Peyer's patch (tissue), 4 donors: ENCODE results near the gene BCL7C. TPM values are rescaled to one million over a fixed set of nuclear protein-coding genes. Genes with fewer than 3 reads are reported as not detected.

Experiments used
- DNase-seq, 3 donors: peaks; one replicate each; pipeline ENCODE4 v3.0.0-alpha.2; 2017 to 2019
- H3K27ac ChIP-seq, 4 donors: fragments of 200-600 bp; sonication (generic); one replicate each; pipeline ENCODE4 v1.5.1; 2016 to 2019
- H3K27me3 ChIP-seq, 2 donors: fragments of 200-600 bp; sonication (generic); one replicate each; pipeline ENCODE4 v1.5.1; 2019
- H3K36me3 ChIP-seq, 3 donors: fragments of 200-600 bp; sonication (generic); one replicate each; pipeline ENCODE4 v1.5.1; 2016 to 2019
- H3K4me1 ChIP-seq, 4 donors: fragments of 200-600 bp; sonication (generic); one replicate each; pipeline ENCODE4 v1.5.1; 2016 to 2019
- H3K4me3 ChIP-seq, 4 donors: fragments of 200-600 bp; sonication (generic); 1 replicate in 3 of 4; 2 replicates in 1 of 4; pipeline ENCODE4 v1.5.1; 2016 to 2019; ENCODE audit warnings: mild to moderate bottlenecking in 1 of 4
- H3K9me3 ChIP-seq, 4 donors: fragments of 200-600 bp; sonication (generic); one replicate each; pipeline ENCODE4 v1.5.1; 2016 to 2019; ENCODE audit warnings: mild to moderate bottlenecking in 1 of 4
- POLR2A ChIP-seq, 2 donors: fragments of 450-650 bp; IDR thresholded peaks; one replicate each; pipeline ENCODE4 v1.5.1; 2017; ENCODE audit warnings: antibody characterized with exemption in 2 of 2, mild to moderate bottlenecking in 2 of 2, moderate library complexity in 2 of 2
- total RNA-seq, 4 donors: library from RNA; depleted of rRNA; stranded (reverse); fragments of >200 nt; gene quantifications; one replicate each; pipeline ENCODE4 v1.1.0, GENCODE V29; 2016
- TF ChIP-seq, protein P1 (sequence below), 6 experiments: fragments of 450-650 bp in 4 of 6; fragments of 200-600 bp in 2 of 6; sonication (generic) in 1 of 6; IDR thresholded peaks; one replicate each; pipeline ENCODE4 v1.5.1; 2017 to 2019; ENCODE audit warnings: antibody characterized with exemption in 6 of 6, mild to moderate bottlenecking in 3 of 6, moderate library complexity in 1 of 6

Gene BCL7C
- total RNA-seq, 4 donors from 2014 or later: 12.1 to 23.9 (median 17.8) TPM

DNA sequence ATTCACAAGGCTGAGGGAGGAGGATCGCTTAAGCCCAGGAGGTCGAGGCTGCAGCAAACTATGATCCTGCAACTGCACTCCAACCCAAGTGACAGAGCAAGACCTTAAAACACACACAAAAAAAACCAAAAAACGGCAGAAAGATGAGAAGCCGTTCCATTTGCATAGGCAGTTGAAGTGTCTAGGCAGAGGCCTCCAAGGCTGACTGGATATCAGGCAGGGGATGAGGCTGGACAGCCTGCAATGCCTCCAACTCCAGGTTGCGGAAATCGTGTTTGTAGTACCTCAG, 27.5 kb upstream of the BCL7C start:
- no peaks in the 10 kb centered on the region for H3K9me3 ChIP-seq
- H3K36me3 ChIP-seq: no peaks in the 10 kb centered on the region
- TF ChIP-seq POLR2A (IDR thresholded peaks at IDR 0.05): no peak
- TF ChIP-seq, protein P1, sequence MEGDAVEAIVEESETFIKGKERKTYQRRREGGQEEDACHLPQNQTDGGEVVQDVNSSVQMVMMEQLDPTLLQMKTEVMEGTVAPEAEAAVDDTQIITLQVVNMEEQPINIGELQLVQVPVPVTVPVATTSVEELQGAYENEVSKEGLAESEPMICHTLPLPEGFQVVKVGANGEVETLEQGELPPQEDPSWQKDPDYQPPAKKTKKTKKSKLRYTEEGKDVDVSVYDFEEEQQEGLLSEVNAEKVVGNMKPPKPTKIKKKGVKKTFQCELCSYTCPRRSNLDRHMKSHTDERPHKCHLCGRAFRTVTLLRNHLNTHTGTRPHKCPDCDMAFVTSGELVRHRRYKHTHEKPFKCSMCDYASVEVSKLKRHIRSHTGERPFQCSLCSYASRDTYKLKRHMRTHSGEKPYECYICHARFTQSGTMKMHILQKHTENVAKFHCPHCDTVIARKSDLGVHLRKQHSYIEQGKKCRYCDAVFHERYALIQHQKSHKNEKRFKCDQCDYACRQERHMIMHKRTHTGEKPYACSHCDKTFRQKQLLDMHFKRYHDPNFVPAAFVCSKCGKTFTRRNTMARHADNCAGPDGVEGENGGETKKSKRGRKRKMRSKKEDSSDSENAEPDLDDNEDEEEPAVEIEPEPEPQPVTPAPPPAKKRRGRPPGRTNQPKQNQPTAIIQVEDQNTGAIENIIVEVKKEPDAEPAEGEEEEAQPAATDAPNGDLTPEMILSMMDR (IDR thresholded peaks at IDR 0.05): no peak
- peak overlapping the region; percentile 84 to 95 (median 92) for H3K27ac ChIP-seq
- H3K4me1 ChIP-seq: peaks cover 0 to 26% (median 5%) of the 10 kb centered on the region in 4 donors
- peak overlapping the region; percentile 42 to 91 (median 61) for H3K4me3 ChIP-seq
- no peak for DNase-seq
- H3K27me3 ChIP-seq: no peaks in the 10 kb centered on the region

DNA sequence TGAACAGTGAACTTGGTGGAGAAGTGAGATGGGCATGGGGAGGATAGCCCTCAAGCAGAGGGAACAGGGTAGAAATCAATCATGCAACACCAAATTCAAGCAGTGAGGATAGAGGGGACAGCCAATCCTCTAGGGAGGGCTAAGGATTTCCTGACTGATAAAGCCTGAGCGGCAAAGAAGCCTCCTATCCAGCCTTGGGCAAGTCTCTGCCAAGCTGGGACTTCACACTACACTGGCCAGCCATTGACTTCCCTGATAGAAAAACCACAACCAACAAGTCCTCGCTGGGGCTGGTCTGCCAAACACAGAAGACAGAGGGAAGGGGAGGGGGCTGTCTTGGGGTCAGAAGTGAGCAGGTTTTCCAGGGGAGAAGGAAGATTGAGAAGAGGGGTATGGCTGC, 27.0 kb upstream of the BCL7C start:
- no peak overlapping the region for H3K4me3 ChIP-seq
- no peak overlapping the region for H3K27ac ChIP-seq
- TF ChIP-seq, protein P1 (IDR thresholded peaks at IDR 0.05): no peak
- no peak for TF ChIP-seq POLR2A (IDR thresholded peaks at IDR 0.05)
- no peaks in the 10 kb centered on the region for H3K27me3 ChIP-seq
- H3K9me3 ChIP-seq: no peaks in the 10 kb centered on the region
- H3K36me3 ChIP-seq: no peaks in the 10 kb centered on the region
- no peak for DNase-seq
- H3K4me1 ChIP-seq: peaks cover 0 to 26% (median 5%) of the 10 kb centered on the region in 4 donors

DNA sequence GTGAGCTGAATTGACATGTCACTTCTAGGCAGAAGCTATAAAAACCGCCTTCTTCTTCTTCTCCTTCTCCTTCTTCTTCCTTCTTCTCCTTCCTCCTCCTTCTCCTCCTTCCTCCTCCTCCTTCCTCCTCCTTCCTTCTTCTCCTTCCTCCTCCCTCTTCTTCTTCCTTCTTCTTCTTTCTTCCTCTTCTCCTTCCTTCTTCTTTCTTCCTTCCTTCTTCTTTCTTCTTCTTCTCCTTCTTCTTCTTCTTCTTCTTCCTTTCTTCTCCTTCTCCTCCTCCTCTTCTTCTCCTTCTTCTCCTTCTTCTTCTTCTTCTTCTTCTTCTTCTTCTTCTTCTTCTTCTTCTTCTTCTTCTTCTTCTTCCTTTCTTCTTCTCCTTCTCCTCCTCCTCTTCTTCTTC, 24.7 kb upstream of the BCL7C start:
- TF ChIP-seq, protein P1 (IDR thresholded peaks at IDR 0.05): no peak
- TF ChIP-seq POLR2A (IDR thresholded peaks at IDR 0.05): no peak
- no peak overlapping the region for H3K4me3 ChIP-seq

DNA sequence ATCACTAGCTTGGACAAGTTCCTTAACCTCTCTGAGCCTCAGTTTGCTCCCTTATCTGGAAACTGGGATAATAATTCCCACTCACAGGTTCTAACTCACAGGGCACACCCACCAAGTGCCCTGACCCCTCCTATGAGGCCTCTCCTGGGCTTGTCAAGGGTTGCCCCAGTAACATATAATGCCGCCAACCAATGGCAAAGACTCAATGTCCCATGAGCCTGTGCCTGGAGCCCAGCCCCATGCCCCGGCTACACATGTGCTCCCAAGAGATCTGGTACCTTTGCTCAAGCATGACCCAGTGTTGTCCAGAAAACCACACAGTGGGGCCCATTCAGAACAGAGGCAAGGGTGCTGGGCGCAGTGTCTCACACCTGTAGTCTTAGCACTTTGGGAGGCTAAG, 21.0 kb upstream of the BCL7C start:
- Histone ChIP-seq H3K36me3 (no peaks in the 10 kb centered on the region), H3K27me3 (no peaks in the 10 kb centered on the region), H3K27ac (no peak overlapping the region), H3K4me1 (no peaks in the 10 kb centered on the region), H3K9me3 (no peaks in the 10 kb centered on the region), H3K4me3 (no peak overlapping the region)
- DNase-seq: no peak
- TF ChIP-seq, protein P1 (IDR thresholded peaks at IDR 0.05): no peak
- no peak for TF ChIP-seq POLR2A (IDR thresholded peaks at IDR 0.05)

More for the DNA sequence above, 24.7 kb upstream of the BCL7C start:
- no peaks in the 10 kb centered on the region for H3K27me3 ChIP-seq
- peaks cover 0 to 4% (median 0%) of the 10 kb centered on the region in 4 donors for H3K4me1 ChIP-seq
- DNase-seq: no peak
- H3K36me3 ChIP-seq: no peaks in the 10 kb centered on the region
- H3K27ac ChIP-seq: no peak overlapping the region
- no peaks in the 10 kb centered on the region for H3K9me3 ChIP-seq

DNA sequence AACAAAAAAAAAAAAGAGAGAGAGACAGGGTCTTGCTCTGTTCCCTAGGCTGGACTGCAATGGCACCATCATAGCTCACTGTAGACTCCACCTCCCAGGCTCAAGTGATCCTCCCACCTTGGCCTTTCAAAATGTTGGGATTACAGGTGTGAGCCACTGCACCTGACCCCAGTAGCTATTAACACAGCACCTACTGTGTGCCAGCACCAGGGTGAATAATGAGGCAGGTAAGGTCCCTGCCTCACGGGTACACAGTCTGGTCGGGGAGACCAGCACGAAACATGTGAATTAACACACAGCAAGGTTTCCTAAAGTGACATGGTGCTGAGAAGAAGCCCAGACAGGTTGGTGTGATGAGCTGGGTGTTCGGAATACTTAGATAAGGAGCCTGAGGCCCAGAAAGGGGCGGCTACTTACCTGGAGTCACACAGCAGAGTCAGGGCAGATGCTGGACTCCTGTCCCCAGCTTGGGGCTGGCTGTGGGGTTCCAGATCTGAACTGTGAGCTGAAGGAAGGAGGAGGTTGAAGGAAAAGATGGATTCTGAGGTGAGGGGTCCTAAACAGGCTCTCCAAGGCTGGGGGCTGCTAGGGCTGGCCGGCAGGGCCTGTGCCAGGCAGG, 19.0 kb upstream of the BCL7C start:
- Histone ChIP-seq H3K27me3 (no peaks in the 10 kb centered on the region), H3K9me3 (no peaks in the 10 kb centered on the region), H3K4me3 (no peak overlapping the region), H3K36me3 (no peaks in the 10 kb centered on the region), H3K4me1 (no peaks in the 10 kb centered on the region), H3K27ac (no peak overlapping the region)
- no peak for TF ChIP-seq POLR2A (IDR thresholded peaks at IDR 0.05)
- TF ChIP-seq, protein P1 (IDR thresholded peaks at IDR 0.05): no peak
- no peak for DNase-seq
